Endothelial cell of umbilical vein (primary cell): ENCODE data around the gene ARHGEF10L. TPM values are rescaled to one million over a fixed set of nuclear protein-coding genes. Genes with fewer than 3 reads are reported as not detected.

ENCODE experiments used
- BruUV-seq: library from RNA; stranded (reverse); fragments of 400-500 nt; replicated peaks from 2 replicates; lab custom pipeline; 2021; lab: Mats Ljungman, UMichigan
- CTCF ChIA-PET: fragments of 300-600, 350-600 bp; sonication (Branson Sonifier 250); formaldehyde crosslinking; loops from one replicate; lab custom pipeline; 2021; ENCODE audit warnings: antibody characterized with exemption, inconsistent platforms; lab: Charles Lee
- POLR2A ChIA-PET: fragments of 300-600, 350-600 bp; sonication (Branson Sonifier 250); formaldehyde crosslinking; loops from one replicate; lab custom pipeline; 2021; ENCODE audit warnings: antibody characterized with exemption, inconsistent platforms; lab: Charles Lee
- DNase-seq: peaks from one replicate; pipeline ENCODE4 v3.0.0-alpha.2; 2011; ENCODE audit warnings: low read depth, low spot score
- FAIRE-seq: peaks from 2 replicates; lab custom pipeline; 2011; peaks lifted over from hg19 to GRCh38; lab: Jason Lieb, UNC
- H2AFZ ChIP-seq: 2 replicates; pipeline ENCODE4 v1.6.0; 2012; ENCODE audit warnings: low read depth, low read length, control low read depth, inconsistent platforms
- H3K27ac ChIP-seq: 2 replicates; pipeline ENCODE4 v1.5.1; 2011; ENCODE audit warnings: low read depth, mild to moderate bottlenecking, control low read depth, low read length, moderate library complexity; ENCODE audit not compliant: insufficient read depth
- H3K27me3 ChIP-seq, 2 experiments: 2 replicates each; pipeline versions ENCODE4 v1.6.0 to v1.6.1; 2011; ENCODE audit warnings: low read length in 2 of 2, mixed read lengths in 1 of 2; ENCODE audit not compliant: control insufficient read depth in 2 of 2, insufficient read depth in 2 of 2
- H3K36me3 ChIP-seq, 2 experiments: 2 replicates in 1 of 2; 3 replicates in 1 of 2; pipeline ENCODE4 v1.5.1; 2011; ENCODE audit warnings: low read length in 2 of 2, mild to moderate bottlenecking in 1 of 2, moderate library complexity in 1 of 2; ENCODE audit not compliant: control insufficient read depth in 2 of 2, insufficient read depth in 2 of 2; ENCODE audit errors: extremely low read depth in 1 of 2
- H3K4me1 ChIP-seq: 3 replicates; pipeline ENCODE4 v1.5.1; 2011; ENCODE audit warnings: mild to moderate bottlenecking, low read length; ENCODE audit not compliant: control insufficient read depth, insufficient read depth; ENCODE audit errors: extremely low read depth
- H3K4me2 ChIP-seq: 2 replicates; pipeline ENCODE4 v1.6.1; 2011; ENCODE audit warnings: low read length, control low read depth, mixed read lengths; ENCODE audit not compliant: insufficient read depth
- H3K4me3 ChIP-seq, 3 experiments: fragments of 200-600 bp in 1 of 3; sonication (generic), shearing (Covaris generic) in 1 of 3; replicated peaks in 1 of 3; 2 replicates each; pipeline ENCODE4 v1.5.1; 2011 to 2016; ENCODE audit warnings: control low read depth in 3 of 3, low read length in 3 of 3, mild to moderate bottlenecking in 2 of 3, inconsistent platforms in 1 of 3, low read depth in 1 of 3, moderate library complexity in 1 of 3; ENCODE audit not compliant: insufficient read depth in 1 of 3
- H3K79me2 ChIP-seq: 2 replicates; pipeline ENCODE4 v1.6.0; 2012; ENCODE audit warnings: low read length, inconsistent platforms; ENCODE audit not compliant: control insufficient read depth, insufficient read depth
- H3K9ac ChIP-seq: replicated peaks from 2 replicates; pipeline ENCODE3; 2011; ENCODE audit warnings: low read length, control low read depth; ENCODE audit not compliant: insufficient read depth; ENCODE audit errors: extremely low read depth
- H3K9me1 ChIP-seq: replicated peaks from 3 replicates; pipeline ENCODE4 v1.6.0; 2011; ENCODE audit warnings: mild to moderate bottlenecking, low read length; ENCODE audit not compliant: control insufficient read depth, insufficient read depth; ENCODE audit errors: extremely low read depth
- H3K9me3 ChIP-seq: replicated peaks from 2 replicates; pipeline ENCODE4 v1.5.1; 2012; ENCODE audit warnings: low read length, inconsistent platforms; ENCODE audit not compliant: control insufficient read depth, insufficient read depth
- H4K20me1 ChIP-seq: replicated peaks from 2 replicates; pipeline ENCODE3; 2011; ENCODE audit warnings: mild to moderate bottlenecking, low read length; ENCODE audit not compliant: control insufficient read depth, insufficient read depth; ENCODE audit errors: extremely low read depth
- EZH2 ChIP-seq: IDR thresholded peaks from 2 replicates; pipeline ENCODE4 v1.6.1; 2012; ENCODE audit warnings: borderline replicate concordance, low read depth, mild to moderate bottlenecking, moderate library complexity, low read length, inconsistent platforms; ENCODE audit not compliant: severe bottlenecking
- FOS ChIP-seq: IDR thresholded peaks from 2 replicates; pipeline ENCODE4 v1.6.1; 2011; ENCODE audit warnings: mild to moderate bottlenecking, low read length, moderate library complexity, borderline replicate concordance; ENCODE audit not compliant: insufficient read depth
- GATA2 ChIP-seq: IDR thresholded peaks from 2 replicates; pipeline ENCODE4 v1.7.0; 2011; ENCODE audit warnings: low read depth, mild to moderate bottlenecking, moderate library complexity, mixed read lengths, low read length; ENCODE audit not compliant: insufficient read length, insufficient read depth
- JUN ChIP-seq: IDR thresholded peaks from 2 replicates; pipeline ENCODE4 v1.6.1; 2011; ENCODE audit warnings: borderline replicate concordance, low read depth; ENCODE audit not compliant: insufficient read length, insufficient read depth
- MYC ChIP-seq: IDR thresholded peaks from one replicate; pipeline ENCODE4 v1.6.1; 2011; ENCODE audit warnings: mild to moderate bottlenecking, low read depth, low read length
- POLR2A ChIP-seq: IDR thresholded peaks from 2 replicates; pipeline ENCODE4 v1.6.1; 2012; ENCODE audit warnings: low read depth, mild to moderate bottlenecking, control low read depth, low read length
- POLR2AphosphoS5 ChIP-seq: IDR thresholded peaks from 2 replicates; pipeline ENCODE4 v1.6.1; 2012; ENCODE audit warnings: low read depth, mild to moderate bottlenecking, control low read depth, low read length, moderate library complexity; ENCODE audit not compliant: insufficient read depth
- dilution Hi-C: fragments of 300-500 bp; cut with MboI; formaldehyde crosslinking; loops from one replicate; pipeline ENCODE4 v1.15.0; 2019; ENCODE audit warnings: low sequenced_read_pairs; ENCODE audit not compliant: extremely low pct_ligation_motif_present
- intact Hi-C: fragments of 100-400 bp; cut with micrococcal nuclease; formaldehyde crosslinking; loops from one replicate; pipeline ENCODE4 v1.10.0; 2022
- polyA plus RNA-seq, 4 experiments: library from polyadenylated mRNA; depleted of rRNA in 3 of 4; stranded (reverse) in 3 of 4; unstranded in 1 of 4; fragments of >200 nt; gene quantifications; 2 replicates each; pipeline versions ENCODE4 v1.2.1 to v1.2.3, GENCODE V29; 2011 to 2012; ENCODE audit warnings: missing spikeins in 1 of 4
- total RNA-seq: library from RNA; stranded (reverse); gene quantifications from 2 replicates; pipeline ENCODE4 v1.2.3, GENCODE V29; 2021
- TF ChIP-seq, protein P1 (sequence below): IDR thresholded peaks from 2 replicates; pipeline ENCODE4 v1.6.1; 2011; ENCODE audit not compliant: insufficient read depth, insufficient read length
- TF ChIP-seq, protein P2 (sequence below), 2 donors: IDR thresholded peaks; 1 replicate in 1 of 2; 2 replicates in 1 of 2; pipeline ENCODE4 v1.5.1; 2011; ENCODE audit warnings: low read length in 2 of 2, mild to moderate bottlenecking in 2 of 2, moderate library complexity in 2 of 2, control low read depth in 1 of 2, inconsistent platforms in 1 of 2, low read depth in 1 of 2; ENCODE audit not compliant: insufficient read depth in 1 of 2; ENCODE audit errors: extremely low read depth in 1 of 2

Gene ARHGEF10L
- total and polyA plus RNA-seq, 2 donors (not counting 3 experiments of a cell fraction or from before 2014, with no cell fraction given), result 1.9 to 5.2 TPM

DNA sequence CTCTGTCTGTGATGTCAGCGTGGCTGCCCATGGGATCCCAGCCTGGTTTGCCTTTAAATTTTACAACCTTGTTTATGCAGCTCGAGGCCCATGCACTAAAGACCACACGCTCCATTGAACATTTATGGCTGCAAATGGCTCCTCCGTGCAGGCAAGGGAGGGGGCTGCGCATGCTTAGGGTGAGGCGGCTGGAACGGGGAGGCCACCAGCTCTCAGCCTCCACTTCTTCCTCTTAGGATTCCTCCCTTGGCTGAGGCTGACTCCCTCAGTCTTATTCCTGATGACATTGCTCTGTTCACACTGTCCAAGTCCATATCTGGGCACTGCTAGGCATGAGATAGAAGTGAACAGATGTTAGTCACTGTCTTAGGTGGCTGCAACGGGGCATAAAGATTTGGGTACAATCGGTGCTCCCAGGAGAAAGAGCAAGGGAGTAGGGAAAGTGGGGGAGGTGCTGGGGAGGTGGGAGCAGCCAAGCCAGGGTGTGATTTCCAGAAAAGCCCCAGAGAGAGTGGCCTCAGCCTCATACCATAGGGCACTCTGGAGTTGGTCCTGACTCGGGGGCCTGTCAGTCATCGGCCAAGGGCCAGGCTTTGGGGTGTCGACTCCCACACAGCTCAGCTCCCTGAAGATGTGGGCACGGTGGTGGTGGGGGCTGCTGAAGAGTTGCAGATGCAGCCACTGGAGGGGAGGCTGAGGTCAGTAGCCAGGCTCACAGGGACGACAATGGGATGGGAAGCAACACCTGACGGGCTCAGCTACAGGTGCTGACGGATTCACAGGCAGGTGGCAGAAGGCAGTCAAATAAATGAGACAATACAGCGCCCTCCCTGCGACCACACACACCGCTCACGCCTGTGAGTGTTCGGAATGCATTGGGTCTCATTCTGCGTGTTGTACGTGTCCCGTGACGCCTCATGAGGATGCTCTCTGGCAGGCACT lies 178.4 kb downstream of the ARHGEF10L start:
- CTCF ChIA-PET, result no interaction called here

More for the DNA sequence above, 178.4 kb downstream of the ARHGEF10L start:
- no peak overlapping the region for H3K4me3 ChIP-seq
- no TSS peak for BruUV-seq
- H3K27me3 ChIP-seq, result no peaks in the 10 kb centered on the region
- POLR2A ChIA-PET, result no interaction called here
- intact Hi-C loops, result no loop called here
- dilution Hi-C loops, result no loop called here
- TF ChIP-seq JUN (no peak), MYC (no peak), EZH2 (no peak), GATA2 (no peak), FOS (no peak), POLR2AphosphoS5 (no peak), POLR2A (no peak)
- TF ChIP-seq, protein P1, sequence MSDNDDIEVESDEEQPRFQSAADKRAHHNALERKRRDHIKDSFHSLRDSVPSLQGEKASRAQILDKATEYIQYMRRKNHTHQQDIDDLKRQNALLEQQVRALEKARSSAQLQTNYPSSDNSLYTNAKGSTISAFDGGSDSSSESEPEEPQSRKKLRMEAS, result no peak
- TF ChIP-seq, protein P2, sequence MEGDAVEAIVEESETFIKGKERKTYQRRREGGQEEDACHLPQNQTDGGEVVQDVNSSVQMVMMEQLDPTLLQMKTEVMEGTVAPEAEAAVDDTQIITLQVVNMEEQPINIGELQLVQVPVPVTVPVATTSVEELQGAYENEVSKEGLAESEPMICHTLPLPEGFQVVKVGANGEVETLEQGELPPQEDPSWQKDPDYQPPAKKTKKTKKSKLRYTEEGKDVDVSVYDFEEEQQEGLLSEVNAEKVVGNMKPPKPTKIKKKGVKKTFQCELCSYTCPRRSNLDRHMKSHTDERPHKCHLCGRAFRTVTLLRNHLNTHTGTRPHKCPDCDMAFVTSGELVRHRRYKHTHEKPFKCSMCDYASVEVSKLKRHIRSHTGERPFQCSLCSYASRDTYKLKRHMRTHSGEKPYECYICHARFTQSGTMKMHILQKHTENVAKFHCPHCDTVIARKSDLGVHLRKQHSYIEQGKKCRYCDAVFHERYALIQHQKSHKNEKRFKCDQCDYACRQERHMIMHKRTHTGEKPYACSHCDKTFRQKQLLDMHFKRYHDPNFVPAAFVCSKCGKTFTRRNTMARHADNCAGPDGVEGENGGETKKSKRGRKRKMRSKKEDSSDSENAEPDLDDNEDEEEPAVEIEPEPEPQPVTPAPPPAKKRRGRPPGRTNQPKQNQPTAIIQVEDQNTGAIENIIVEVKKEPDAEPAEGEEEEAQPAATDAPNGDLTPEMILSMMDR (IDR thresholded peaks at IDR 0.05; ENCODE audit: extremely low read depth in 1 of 2, insufficient read depth in 1 of 2, low read depth in 1 of 2, low read length in 2 of 2), result no peak
- H4K20me1 ChIP-seq, result no peaks in the 10 kb centered on the region
- no peaks in the 10 kb centered on the region for H3K36me3 ChIP-seq
- FAIRE-seq, result no peak
- H3K9me1 ChIP-seq, result no peaks in the 10 kb centered on the region
- H2AFZ ChIP-seq, result no peak overlapping the region
- no peak for DNase-seq
- no peaks in the 10 kb centered on the region for H3K4me1 ChIP-seq
- H3K27ac ChIP-seq, result no peak overlapping the region
- H3K4me2 ChIP-seq, result no peak overlapping the region
- H3K9ac ChIP-seq, result no peak overlapping the region
- no peaks in the 10 kb centered on the region for H3K9me3 ChIP-seq
- no peaks in the 10 kb centered on the region for H3K79me2 ChIP-seq
